ENCODE data around the gene OSCAR. TPM values are rescaled to one million over a fixed set of nuclear protein-coding genes. Genes with fewer than 3 reads are reported as not detected.
"Not testable (repeated sequence)": the region's sequence is repeated elsewhere in the genome, so short reads cannot be mapped to it uniquely, and the experiment has no call there.

OSCAR gene
- total RNA-seq, 1 experiment from 2014 or later = not detected

DNA sequence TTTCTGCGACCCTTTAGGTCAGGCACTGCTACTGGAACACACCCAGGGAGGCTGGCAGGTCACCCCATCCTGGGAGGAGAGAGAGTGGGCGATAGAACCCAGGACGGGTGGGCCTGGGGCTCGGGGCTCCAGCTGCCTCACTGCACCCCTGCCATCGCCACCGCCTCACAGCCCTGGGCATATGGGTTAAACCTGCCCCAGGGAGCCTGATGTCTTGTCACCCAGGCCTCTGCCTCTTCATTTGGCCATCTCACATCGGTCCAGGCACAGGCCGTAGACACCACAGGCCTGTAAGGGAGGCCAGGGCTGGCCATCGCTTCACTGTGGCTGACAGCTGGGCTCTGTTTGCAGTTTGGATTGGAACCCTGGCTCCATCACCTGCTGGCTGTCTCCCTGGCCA is 25.1 kb upstream of the OSCAR start:
- DNase-seq (ENCODE audit: low spot score) = no peak

GRCh38 chr19:54124393-54124792 is 23.8 kb upstream of the OSCAR start:
- no peak for DNase-seq (ENCODE audit: low spot score)

GRCh38 chr19:54123682-54124081 is 23.1 kb upstream of the OSCAR start:
- no peak for DNase-seq (ENCODE audit: low spot score)

DNA sequence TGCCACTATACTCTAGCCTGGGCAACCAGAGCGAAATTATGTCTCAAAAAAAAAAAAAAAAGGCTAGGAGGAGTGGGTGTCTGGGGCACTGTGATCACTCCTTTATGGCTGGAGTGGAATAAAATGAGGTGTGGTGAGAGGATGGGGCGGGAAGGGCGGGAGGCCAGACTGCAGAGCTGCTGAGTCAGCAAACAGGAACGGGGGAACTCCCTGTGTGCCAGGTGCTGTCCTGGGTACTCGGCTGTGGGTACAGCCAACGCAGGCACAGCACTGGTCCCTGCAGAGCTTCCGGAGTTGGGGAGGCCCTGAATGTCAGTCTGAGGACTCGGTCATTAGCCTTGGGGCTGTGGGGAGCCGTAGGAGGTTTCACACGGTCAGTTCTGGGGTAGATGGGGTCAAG is 20.7 kb upstream of the OSCAR start:
- DNase-seq (ENCODE audit: low spot score) = no peak

- DNase-seq (ENCODE audit: low spot score) = peak; percentile 100
These were observed 14.8 kb upstream of the OSCAR start, which contains the start of the genes PRPF31 and TFPT for GRCh38 chr19:54115109-54116063. TSS of gene PRPF31 (plus strand) at chr19:54115754. CDS start at chr19:54118279, 2,525 bp downstream. TSS of gene TFPT (minus strand) at chr19:54115657. CDS start at chr19:54115269, 388 bp downstream.

GRCh38 chr19:54114340-54115108 is 13.9 kb upstream of the OSCAR start:
- DNase-seq (ENCODE audit: low spot score) = no peak

DNA sequence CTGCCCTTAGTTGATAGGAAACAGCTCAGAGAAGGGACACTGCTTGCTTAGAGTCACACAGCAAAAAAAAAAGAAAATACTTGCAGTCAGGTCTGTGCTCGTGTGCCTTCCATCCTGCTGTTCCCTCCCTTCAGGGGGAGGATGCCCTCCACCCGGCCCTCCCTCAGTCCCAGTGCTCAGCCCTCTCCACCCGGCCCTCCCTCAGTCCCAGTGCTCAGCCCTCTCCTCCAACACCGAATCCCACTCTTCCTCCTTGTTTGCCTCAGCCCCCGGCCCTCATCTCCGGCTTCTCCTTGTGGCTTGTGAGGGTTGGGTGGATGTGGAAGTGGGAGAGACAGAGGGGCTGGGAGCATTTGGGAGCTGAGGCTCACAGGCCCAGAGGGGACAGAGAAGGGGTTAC is 9.0 kb upstream of the OSCAR start:
- no peak for DNase-seq (ENCODE audit: low spot score)

GRCh38 chr19:54108496-54108895 is 7.9 kb upstream of the OSCAR start:
- no peak for DNase-seq (ENCODE audit: low spot score)

- DNase-seq (ENCODE audit: low spot score) = no peak
These were observed 7.4 kb upstream of the OSCAR start for GRCh38 chr19:54107876-54108490.

- no peak for DNase-seq (ENCODE audit: low spot score)
These were observed 6.1 kb upstream of the OSCAR start for GRCh38 chr19:54106716-54107115.

GRCh38 chr19:54105796-54106195 is 5.2 kb upstream of the OSCAR start:
- DNase-seq (ENCODE audit: low spot score) = no peak

- DNase-seq (ENCODE audit: low spot score) = no peak
These were observed 4.6 kb upstream of the OSCAR start for GRCh38 chr19:54104998-54105715.

GRCh38 chr19:54102421-54103169 is 2.0 kb upstream of the OSCAR start, which contains the start of gene NDUFA3:
TSS of gene NDUFA3 (plus strand) at chr19:54102855. CDS start at chr19:54102879, 24 bp downstream.
- peak; percentile 100 for DNase-seq (ENCODE audit: low spot score)

DNA sequence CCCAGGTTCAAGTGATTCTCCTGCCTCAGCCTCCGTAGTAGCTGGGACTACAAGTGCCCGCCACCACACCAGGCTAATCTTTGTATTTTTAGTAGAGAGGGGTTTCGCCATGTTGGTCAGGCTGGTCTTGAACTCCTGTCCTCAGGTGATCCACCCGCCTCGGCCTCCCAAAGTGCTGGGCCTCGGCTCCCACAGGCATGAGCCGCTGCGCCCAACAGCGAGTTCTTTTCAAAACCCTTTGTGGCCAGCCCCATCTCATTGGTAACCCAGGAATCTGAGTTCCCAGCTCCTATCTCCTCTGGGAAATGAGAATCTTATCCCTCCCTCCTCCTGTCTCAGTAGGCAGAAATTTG is 724 bp downstream of the OSCAR start:
- not testable (repeated sequence) for DNase-seq (ENCODE audit: low spot score)

DNA sequence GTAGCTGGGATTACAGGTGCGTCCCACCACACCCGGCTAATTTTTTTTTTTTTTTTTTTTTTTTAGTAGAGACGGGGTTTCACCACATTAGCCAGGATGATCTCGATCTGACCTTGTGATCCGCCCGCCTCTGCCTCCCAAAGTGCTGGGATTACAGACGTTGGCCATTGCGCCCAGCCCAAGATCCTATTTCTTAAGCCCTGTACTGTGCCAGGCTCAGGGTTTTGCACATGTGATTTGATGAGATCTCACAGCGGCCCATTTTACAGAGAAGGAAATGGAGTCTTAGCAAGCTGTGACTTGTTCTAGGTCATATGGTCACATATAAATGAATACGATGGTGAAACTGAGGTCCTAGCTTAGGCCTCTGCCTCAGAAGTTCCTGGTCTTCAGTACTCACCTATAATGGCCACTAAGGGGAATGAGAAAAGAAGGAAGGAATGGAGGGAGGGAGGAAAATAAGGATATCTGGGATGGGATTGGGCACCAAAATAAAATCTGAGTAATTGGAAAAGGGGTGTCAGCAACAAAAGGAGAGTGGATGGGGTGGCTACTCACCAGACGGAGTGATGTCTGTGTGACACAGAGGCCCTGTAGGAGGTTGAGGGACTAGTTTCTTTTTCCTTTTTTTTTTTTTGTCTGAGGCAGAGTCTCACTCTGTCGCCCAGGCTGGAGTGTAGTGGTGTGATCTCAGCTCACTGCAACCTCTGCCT is 1.3 kb downstream of the OSCAR start:
- no peak for DNase-seq (ENCODE audit: low spot score)

DNA sequence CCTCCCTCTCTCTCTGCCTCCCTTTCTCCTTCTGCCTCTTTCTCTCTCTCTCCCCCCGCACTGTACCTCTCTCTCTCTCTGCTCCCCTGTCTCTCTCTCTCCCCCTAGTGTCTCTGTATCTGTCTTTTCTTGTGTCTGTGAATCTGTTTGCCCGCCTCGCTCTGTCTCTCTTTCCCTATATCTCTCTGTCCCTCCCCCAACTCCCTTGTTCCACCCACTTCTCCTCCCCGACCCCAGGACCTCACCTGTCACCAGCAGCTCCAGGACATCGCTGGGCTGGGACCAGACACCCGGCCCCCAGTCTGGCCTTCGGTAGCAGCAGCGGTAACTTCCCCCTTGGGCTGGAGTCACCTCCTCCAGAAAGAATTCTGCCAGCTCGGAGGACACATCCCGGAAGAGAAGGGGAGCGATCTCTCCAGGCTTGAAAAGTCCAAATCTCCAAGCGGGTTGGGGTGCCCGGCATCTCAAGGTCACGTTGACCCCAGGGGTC is 3.9 kb downstream of the OSCAR start:
- DNase-seq (ENCODE audit: low spot score) = no peak

DNA sequence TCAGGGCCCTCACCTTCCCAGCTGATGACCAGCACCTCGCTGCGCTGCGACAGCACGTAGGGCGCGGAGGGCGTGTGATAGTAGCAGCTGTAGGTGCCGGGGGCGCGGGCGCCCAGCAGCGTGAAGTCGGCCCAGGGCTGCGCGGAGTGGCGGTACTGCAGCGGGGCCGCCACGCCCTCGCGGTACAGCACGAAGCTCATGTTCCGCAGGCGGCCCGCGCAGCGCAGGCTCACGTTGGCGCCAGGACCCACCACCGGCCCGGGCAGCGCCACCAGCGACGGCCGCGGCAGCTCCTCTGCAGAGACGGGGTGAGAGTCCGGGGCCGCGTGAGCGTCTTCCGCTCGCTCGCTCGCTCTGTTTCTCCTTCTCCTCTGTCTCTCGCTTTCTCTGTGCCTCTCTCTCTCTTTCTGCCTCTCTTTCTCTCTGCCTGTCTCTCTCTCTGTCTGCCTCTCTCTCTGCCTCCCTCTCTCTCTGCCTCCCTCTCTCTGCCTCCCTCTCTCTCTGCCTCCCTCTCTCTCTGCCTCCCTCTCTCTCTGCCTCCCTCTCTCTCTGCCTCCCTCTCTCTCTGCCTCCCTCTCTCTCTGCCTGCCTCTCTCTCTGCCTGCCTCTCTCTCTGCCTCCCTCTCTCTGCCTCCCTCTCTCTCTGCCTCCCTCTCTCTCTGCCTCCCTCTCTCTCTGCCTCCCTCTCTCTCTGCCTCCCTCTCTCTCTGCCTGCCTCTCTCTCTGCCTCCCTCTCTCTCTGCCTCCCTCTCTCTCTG is 4.6 kb downstream of the OSCAR start:
- DNase-seq (ENCODE audit: low spot score) = not testable (repeated sequence)

- no peak for DNase-seq (ENCODE audit: low spot score)
These were observed 5.3 kb downstream of the OSCAR start for GRCh38 chr19:54095136-54095858.
